GM19193 (cell line): ENCODE results near the gene IFI27.

Experiments
- POLR2A ChIP-seq: IDR thresholded peaks from 4 replicates; pipeline ENCODE4 v1.6.1; 2011; ENCODE audit not compliant: insufficient read depth, insufficient read length; ENCODE audit errors: extremely low read depth

Gene IFI27

DNA sequence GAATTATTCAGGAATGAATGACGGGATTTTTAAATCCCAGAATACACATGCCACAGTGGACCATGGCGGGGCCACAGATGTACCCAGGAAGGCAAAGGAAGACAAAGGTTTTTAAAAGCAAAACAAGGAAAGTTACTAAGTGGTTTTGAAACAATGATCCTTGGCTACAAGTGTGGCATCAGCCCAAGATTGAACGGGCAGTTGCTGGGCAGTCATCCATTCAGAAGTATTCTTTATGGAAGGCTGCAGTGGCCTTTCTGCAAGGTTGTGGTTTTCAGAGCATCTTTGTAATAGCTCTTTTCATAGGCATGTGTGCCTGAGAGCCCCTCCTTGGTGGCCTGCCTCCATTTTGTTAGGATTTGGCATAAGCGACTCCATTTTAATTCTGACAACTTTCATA is 13.4 kb upstream of the IFI27 start:
- TF ChIP-seq POLR2A: no peak

DNA sequence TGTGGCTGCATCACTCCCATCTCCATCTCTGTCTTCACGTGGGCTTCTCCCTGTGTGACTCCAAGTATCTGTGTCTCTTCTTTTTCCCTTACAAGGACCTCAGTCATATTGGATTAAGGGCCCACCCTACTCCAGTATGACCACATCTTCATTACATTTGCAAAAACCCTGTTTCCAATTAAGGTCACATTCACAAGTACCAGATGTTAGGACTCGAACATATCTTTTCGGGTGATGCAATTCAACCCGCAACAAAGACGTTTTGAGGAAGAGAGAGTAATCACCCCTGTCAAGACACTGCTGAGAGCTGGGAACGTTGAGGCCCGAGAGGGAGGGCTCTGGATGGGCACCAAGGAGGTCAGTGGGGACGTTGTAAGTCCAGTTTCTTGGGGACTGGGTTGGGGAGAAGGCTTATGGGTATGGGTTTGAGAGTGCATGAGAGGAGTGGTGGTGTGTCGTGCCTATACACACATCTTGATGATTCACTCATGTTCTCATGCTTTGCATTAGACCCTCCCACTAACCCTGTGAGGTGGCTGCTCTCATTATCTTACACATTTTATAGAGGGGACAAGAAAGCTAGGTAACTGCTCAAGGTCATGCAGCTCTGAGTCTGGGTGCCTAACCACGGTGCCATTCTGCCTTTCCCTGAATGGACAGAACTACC is 12.1 kb upstream of the IFI27 start:
- no peak for TF ChIP-seq POLR2A

DNA sequence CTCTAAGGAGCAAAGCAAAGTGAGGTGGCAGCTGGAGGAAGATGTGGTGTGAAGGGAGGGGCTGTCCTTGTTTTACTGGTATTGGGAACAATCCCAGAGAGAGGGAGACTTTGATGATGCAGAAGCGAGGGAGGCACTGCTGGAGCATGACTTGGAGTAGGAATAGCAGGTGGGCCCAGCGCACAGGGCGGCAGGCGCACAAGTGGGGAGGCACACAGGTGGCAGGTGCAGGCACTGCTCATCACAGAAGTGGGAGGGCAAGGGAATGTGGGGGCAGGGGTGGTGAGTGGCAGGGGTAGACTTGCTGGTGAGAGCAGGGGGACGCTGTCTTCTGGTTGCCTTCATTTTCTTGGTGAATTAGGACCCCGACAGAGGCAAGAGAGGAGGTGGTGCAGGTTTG is 11.5 kb upstream of the IFI27 start:
- no peak for TF ChIP-seq POLR2A

DNA sequence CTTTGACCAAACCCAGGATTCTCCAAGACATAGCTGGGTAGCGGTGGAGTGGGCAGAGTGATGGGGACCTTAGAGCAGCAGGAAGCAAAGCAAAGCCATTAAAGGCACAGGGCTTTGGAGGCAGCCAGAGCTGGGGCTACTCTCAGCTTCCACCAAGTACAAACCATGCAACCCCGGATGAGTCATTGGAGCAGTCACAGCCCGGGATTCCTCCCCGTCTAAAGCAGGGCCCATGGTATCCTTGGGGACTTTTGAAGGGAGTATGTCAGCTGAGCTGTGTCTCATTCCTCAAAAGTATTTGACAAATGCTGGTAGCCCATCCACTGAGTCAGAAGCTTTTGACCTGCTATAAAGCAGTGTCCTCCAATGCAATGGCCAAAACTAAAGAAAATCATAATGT is 9.7 kb upstream of the IFI27 start:
- no peak for TF ChIP-seq POLR2A

DNA sequence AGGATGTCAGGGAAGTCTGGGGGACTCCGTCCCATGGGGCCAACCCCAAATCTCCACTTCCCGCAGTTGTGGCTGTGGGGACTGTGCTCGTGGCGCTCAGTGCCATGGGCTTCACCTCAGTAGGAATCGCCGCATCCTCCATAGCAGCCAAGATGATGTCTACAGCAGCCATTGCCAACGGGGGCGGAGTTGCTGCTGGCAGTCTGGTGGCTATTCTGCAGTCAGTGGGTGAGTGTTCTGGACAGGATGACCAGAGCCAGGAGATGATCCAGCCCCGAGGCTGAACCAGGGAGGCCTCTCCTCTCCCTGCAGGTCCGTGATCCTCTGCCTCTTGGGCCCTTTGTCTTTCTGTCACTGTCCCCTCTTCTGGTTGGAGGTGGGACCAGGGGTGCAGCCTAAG is 8.8 kb upstream of the IFI27 start:
- TF ChIP-seq POLR2A: no peak

DNA sequence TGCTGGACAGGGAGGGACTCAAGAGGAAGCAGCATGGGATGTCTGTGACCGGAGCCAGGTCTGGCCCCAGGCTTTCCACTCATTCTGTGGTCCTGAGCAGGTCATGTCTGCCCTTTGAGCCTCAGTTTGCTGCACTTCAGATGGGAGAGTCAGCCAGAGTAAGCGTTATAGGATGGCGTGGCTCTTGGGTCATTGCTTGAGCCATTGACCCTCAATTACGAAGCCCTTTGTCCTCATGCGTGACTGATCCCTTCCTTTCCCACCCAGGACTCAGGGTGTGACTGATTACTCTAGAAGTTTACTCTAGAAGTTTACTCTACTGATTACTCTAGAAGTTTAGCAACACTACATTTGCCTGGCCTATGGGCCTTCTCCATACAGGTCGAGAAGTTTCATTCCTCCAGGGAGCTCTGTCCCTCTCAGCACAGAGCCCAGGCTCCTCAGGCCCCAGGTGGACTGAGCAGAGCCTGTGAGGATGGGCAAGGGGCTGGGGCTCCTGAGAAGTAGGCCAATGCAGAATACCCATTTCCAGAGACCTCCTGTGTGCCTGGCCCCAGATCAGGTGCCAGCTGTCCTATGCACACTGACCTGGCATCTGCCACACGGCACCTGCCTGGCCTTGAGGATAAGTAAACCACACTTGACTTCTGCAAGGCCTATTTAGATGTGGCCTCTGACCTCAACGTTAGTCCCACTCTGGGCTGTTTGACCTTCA is 7.6 kb upstream of the IFI27 start:
- TF ChIP-seq POLR2A: no peak

DNA sequence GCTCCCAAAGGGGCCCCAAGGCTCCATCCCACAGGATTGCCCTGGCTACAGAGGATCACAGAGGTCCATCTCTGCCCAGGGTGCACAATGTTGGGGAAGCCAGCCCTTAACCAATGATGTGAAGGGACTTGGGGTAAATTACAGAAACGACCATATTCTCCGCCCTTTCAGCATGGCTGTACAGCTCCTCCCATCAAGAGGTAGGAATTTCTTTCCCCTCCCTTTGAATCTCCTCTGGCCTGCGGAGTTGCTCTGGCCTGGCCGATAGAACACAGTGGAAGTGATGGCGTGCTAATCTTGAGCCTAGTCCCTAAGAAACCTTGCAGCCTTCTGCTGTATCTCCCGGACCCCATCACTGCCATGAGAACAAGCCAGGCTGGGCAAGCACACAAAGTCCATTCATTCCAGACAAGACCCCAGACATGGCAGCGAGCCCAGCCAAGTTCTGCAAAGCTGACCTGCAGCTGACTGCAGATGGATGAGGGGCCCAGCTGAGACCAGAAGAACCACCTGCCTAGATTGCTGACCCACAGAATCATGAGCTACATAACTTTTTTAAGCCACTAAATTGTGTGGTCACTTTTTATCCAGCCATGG is 6.9 kb upstream of the IFI27 start:
- TF ChIP-seq POLR2A: no peak

DNA sequence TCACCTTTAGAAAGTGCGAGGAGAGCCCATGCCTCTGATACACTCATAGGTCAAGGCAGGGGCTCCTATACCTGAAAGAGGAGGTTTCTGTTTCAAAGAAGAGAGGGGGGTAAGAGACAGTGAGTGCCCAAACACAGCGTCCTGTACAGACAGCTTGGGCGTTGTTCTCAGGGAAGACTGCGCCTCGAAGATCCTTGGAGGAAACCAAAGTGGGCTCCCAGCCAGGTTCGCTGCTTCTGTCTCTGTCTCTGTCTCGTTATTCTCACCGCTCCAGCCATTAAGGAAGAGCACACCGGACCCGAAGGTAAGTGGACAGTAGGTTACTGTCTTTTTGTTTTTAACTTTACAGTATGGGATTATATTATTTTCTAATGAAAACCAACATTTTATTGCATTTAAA is 5.8 kb upstream of the IFI27 start:
- no peak for TF ChIP-seq POLR2A

DNA sequence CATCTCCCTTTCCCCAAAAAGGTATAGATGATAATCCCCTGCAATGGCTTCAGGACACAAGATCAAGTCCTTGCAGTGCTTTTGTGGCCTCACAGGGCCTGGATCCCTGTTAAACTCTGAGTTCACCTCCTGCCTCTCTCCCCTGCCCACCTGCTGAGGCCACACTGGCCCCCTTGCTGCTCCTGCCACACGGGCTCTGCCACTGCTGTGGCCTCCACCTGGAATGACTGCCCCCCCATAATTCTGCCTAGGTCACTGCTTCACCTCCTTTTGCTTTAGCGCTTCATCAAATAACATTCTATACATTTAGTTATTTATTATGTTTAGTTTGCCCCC is 653 bp upstream of the IFI27 start:
- TF ChIP-seq POLR2A: no peak

DNA sequence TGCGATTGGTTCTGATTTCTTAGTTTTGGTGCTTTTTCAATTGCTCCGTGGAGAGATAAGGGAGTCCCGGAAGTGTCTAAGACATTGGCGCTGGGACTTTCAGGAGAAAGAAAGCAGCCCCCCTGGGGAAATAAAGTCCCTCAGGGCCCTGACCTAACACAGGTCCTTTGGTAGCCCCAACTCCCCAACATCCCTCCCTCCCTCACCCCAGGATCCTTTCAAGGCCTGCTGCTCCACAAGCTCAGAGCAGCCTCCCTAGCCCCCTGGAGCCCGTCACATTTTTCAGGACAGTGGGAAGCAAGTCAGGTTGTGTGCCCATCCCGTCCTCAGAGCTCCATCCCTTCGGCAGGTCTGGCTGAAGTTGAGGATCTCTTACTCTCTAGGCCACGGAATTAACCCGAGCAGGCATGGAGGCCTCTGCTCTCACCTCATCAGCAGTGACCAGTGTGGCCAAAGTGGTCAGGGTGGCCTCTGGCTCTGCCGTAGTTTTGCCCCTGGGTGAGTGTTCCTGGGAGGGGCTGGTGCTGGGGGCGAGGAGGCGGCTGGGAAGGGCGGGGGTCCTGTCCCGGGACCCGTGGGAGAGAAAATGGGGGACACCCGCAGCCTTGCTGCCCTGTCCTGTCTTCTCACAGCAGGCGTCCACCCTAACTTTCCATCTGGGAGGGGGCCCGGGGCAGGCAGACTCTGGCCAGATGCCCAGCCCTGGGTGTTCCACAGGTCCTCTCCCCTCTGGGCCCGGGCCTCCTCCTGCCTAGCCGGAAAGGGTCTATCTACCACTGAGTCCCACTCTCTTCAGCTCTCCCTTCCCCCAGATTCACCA is 950 bp downstream of the IFI27 start:
- TF ChIP-seq POLR2A: no peak

DNA sequence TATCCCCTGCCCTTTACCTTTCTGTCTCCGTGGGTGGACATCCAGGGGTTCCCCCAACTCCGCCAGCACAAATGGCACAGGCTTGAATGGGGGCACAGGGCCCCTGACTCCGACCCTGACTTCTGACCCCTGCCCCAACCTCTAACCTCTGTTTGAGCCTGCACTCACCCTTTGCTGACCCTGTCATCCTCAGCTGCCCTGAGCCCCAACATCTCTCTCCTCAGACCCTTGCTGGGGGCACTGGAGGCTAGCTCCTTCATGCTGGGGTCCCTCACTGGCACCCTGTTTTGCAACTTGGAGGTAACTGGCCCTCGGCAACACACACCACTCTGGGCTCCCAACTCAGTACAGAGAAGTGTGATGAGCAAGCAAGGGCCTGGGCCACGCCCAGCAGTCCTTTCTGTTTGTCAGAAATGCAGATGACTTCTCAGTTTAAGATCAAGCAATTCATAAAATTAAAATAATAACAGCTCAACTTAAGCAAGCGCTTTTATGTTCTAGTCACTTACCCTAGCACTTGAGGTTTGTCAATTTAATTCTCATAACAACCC is 2.1 kb downstream of the IFI27 start:
- no peak for TF ChIP-seq POLR2A

DNA sequence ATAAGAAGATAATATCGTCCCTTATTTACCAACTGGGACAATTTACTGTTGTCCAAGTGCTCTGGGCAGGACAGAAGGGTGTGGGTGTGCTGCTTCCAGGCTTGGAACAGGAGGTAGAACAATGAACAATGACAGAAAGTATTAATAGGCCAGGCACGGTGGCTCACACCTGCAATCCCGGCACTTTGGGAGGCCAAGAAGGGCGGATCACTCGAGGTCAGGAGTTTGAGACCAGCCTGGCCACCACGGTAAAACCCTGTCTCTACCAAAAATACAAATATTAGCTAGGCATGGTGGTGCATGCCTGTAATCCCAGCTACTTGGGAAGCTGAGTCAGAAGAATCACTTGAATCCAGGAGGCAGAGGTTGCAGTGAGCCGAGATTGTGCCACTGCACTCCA is 2.5 kb downstream of the IFI27 start:
- no peak for TF ChIP-seq POLR2A

DNA sequence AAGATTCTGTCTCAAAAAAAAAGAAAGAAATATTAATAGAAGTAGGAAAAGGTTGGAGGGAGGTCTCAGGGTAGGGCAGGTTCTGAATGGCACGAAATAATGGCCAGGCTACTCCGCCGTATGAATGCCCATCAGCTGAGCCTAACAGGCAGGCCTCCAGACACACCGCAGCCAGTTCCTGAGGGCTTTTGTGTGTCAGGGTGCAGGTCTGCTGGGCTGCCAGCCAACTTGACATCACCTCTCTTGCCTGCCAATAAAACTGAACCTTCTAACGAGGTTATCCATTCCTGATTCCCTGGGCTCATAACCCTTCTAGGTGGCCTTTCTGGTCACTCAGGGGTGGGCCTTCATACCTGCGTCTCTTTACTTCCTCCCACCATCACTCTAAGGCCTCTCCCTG is 3.0 kb downstream of the IFI27 start:
- TF ChIP-seq POLR2A: no peak

DNA sequence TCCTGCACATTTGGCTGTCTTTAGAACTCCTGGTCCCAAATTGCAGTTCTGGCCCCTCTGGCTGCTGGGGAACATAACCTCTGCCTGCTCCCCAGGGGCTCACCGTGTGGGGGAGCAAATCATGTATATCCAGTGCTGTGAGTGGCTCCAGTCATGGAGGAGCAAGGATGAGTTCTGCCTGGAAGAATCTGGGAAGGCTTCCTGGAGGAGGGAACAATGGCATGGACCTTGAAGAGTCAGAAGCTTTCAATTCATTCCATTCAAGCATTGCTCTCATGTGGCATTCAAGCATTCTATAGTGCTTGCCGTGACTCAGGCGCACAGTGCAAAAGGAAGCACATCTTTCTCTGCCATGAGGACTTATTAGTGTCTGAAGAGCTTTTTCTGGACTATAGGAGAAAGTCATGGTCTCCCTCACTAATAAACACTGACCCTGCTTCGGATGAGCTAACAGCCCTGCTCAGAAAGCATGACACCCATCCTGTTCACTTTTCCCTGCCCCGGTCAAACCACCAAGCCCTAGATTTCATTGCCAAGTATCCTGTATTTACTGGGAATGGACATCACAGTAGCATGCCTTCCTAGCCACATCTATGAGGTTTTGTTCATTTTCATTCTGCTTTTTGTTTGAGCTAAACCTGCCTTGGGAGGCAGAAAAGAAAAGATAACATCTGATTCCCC is 3.5 kb downstream of the IFI27 start:
- no peak for TF ChIP-seq POLR2A
